CD14-positive monocyte (primary cell): ENCODE results near the gene AFG1L. TPM values are rescaled to one million over a fixed set of nuclear protein-coding genes. Genes with fewer than 3 reads are reported as not detected.
"Not testable (repeated sequence)": the region's sequence is repeated elsewhere in the genome, so short reads cannot be mapped to it uniquely, and the experiment has no call there.

Source experiments
- DNase-seq, 3 donors: peaks; one replicate each; pipeline ENCODE4 v3.0.0-alpha.2; 2011 to 2022
- H2AFZ ChIP-seq: 2 replicates; pipeline ENCODE4 v1.6.0; 2012; ENCODE audit warnings: mild to moderate bottlenecking, low read depth, low read length, inconsistent platforms; ENCODE audit not compliant: insufficient read depth, poor library complexity, severe bottlenecking
- H3K27ac ChIP-seq, 2 donors: 1 replicate in 1 of 2; 2 replicates in 1 of 2; pipeline ENCODE4 v1.5.1; 2012 to 2013; ENCODE audit warnings: low read length in 2 of 2, control low read depth in 1 of 2, inconsistent platforms in 1 of 2, low read depth in 1 of 2, mild to moderate bottlenecking in 1 of 2
- H3K27me3 ChIP-seq, 2 donors: one replicate each; pipeline versions ENCODE4 v1.6.0 to v1.6.1; 2011 to 2013; ENCODE audit warnings: low read length in 2 of 2; ENCODE audit not compliant: control insufficient read depth in 2 of 2, insufficient read depth in 2 of 2
- H3K36me3 ChIP-seq, 2 donors: replicated peaks in 1 of 2; 1 replicate in 1 of 2; 2 replicates in 1 of 2; pipeline versions ENCODE4 v1.5.1 to v1.6.1; 2012 to 2013; ENCODE audit warnings: low read length in 2 of 2, control low read depth in 1 of 2, inconsistent platforms in 1 of 2, mild to moderate bottlenecking in 1 of 2; ENCODE audit not compliant: insufficient read depth in 2 of 2, control insufficient read depth in 1 of 2
- H3K4me1 ChIP-seq, 2 donors: 1 replicate in 1 of 2; 2 replicates in 1 of 2; pipeline versions ENCODE4 v1.5.1 to v1.6.1; 2012 to 2013; ENCODE audit warnings: low read length in 2 of 2, control low read depth in 1 of 2, inconsistent platforms in 1 of 2, mild to moderate bottlenecking in 1 of 2, moderate library complexity in 1 of 2; ENCODE audit not compliant: insufficient read depth in 2 of 2, control insufficient read depth in 1 of 2
- H3K4me2 ChIP-seq: replicated peaks from 2 replicates; pipeline ENCODE3; 2012; ENCODE audit warnings: low read length, moderate library complexity, mild to moderate bottlenecking; ENCODE audit not compliant: poor library complexity, severe bottlenecking; ENCODE audit errors: extremely low read depth
- H3K4me3 ChIP-seq, 3 experiments: fragments of 200-600 bp in 1 of 3; sonication (generic) in 1 of 3; replicated peaks in 1 of 3; 1 replicate in 2 of 3; 2 replicates in 1 of 3; pipeline ENCODE4 v1.5.1; 2011 to 2013; ENCODE audit warnings: low read length in 3 of 3, mild to moderate bottlenecking in 3 of 3, control low read depth in 2 of 3, low read depth in 2 of 3, inconsistent platforms in 1 of 3, moderate library complexity in 1 of 3
- H3K79me2 ChIP-seq: 2 replicates; pipeline ENCODE4 v1.6.0; 2012; ENCODE audit warnings: mild to moderate bottlenecking, control low read depth, inconsistent platforms, low read length, moderate library complexity; ENCODE audit not compliant: insufficient read depth
- H3K9ac ChIP-seq: 2 replicates; pipeline ENCODE4 v1.6.0; 2017; ENCODE audit warnings: low read length, mild to moderate bottlenecking; ENCODE audit not compliant: insufficient read depth, poor library complexity, severe bottlenecking
- H3K9me3 ChIP-seq, 2 donors: replicated peaks in 1 of 2; 1 replicate in 1 of 2; 2 replicates in 1 of 2; pipeline versions ENCODE4 v1.5.1 to v1.6.1; 2012 to 2013; ENCODE audit warnings: low read length in 2 of 2, control low read depth in 1 of 2; ENCODE audit not compliant: control insufficient read depth in 1 of 2, insufficient read depth in 1 of 2
- H4K20me1 ChIP-seq: 2 replicates; pipeline ENCODE4 v1.6.0; 2012; ENCODE audit warnings: mild to moderate bottlenecking, low read length, control low read depth, moderate library complexity; ENCODE audit not compliant: insufficient read depth
- H3K27ac Mint-ChIP-seq, 7 donors: one replicate each; pipeline ENCODE4 v1.8.0; 2020; ENCODE audit warnings: mild to moderate bottlenecking in 7 of 7, mixed read lengths in 7 of 7, moderate library complexity in 6 of 7, inconsistent platforms in 2 of 7
- H3K27me3 Mint-ChIP-seq, 3 donors: one replicate each; pipeline ENCODE4 v1.8.0; 2021 to 2022; ENCODE audit warnings: low read depth in 3 of 3, mild to moderate bottlenecking in 3 of 3, mixed read lengths in 3 of 3, moderate library complexity in 3 of 3, inconsistent platforms in 1 of 3
- H3K36me3 Mint-ChIP-seq, 2 donors: one replicate each; pipeline ENCODE4 v1.8.0; 2020; ENCODE audit warnings: mixed read lengths in 2 of 2, inconsistent platforms in 1 of 2, mild to moderate bottlenecking in 1 of 2
- H3K4me1 Mint-ChIP-seq: one replicate; pipeline ENCODE4 v1.8.0; 2020; ENCODE audit warnings: mild to moderate bottlenecking, mixed read lengths
- H3K4me3 Mint-ChIP-seq, 2 donors: one replicate each; pipeline ENCODE4 v1.8.0; 2020; ENCODE audit warnings: mild to moderate bottlenecking in 2 of 2, mixed read lengths in 2 of 2, moderate library complexity in 1 of 2
- H3K9me3 Mint-ChIP-seq, 7 donors: one replicate each; pipeline ENCODE4 v1.8.0; 2020 to 2022; ENCODE audit warnings: mixed read lengths in 7 of 7, mild to moderate bottlenecking in 6 of 7, moderate library complexity in 6 of 7, inconsistent platforms in 2 of 7
- WGBS: methylation state at CpG from one replicate; pipeline ENCODE4 v1.1.5; 2013; ENCODE audit warnings: missing lambda C conversion rate; ENCODE audit not compliant: insufficient coverage; 5-methylcytosine and 5-hydroxymethylcytosine counted together
- intact Hi-C, 2 donors: fragments of 100-400 bp; cut with micrococcal nuclease; formaldehyde crosslinking; loops; one replicate each; pipeline versions ENCODE4 v1.15.0 to v1.15.1; 2023
- polyA plus RNA-seq, 3 donors: library from polyadenylated mRNA; depleted of rRNA in 1 of 3; unstranded in 2 of 3; stranded (reverse) in 1 of 3; fragments of 300-500 nt in 2 of 3; fragments of >200 nt in 1 of 3; fragmentation: Illumina TruSeq in 2 of 3; gene quantifications; 1 replicate in 2 of 3; 2 replicates in 1 of 3; pipeline ENCODE4 v1.2.3, GENCODE V29; 2012 to 2021
- TF ChIP-seq, protein P1 (sequence below): fragments of 200-600 bp; IDR thresholded peaks from one replicate; pipeline ENCODE4 v1.8.0; 2022; ENCODE audit warnings: antibody characterized with exemption, mild to moderate bottlenecking

AFG1L gene
- polyA plus RNA-seq, 3 donors: 0.95 to 2.8 (median 2.7) TPM

DNA sequence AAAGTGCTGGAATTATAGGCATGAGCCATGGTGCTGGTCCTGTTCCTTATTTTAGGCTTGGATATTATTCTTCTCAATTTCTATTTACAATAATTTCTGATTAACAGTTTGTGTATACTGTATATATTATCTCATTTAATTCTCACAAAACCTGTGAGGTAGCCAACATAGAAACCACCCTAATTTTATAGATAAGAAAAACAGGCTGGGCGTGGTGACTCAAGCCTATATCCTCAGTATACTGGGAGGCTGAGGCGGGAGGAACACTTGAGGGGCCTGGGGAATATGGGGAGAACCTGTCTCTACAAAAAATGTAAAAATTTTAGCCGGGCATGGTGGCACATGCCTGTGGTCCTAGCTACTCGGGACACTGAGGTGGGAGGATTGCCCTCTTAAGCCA, 3.8 kb upstream of the AFG1L start:
- Histone ChIP-seq H3K36me3 (no peaks in the 10 kb centered on the region), H3K27me3 (no peaks in the 10 kb centered on the region), H3K4me2 (no peak overlapping the region), H2AFZ (no peak overlapping the region), H3K79me2 (peaks cover 8% of the 10 kb centered on the region), H4K20me1 (no peaks in the 10 kb centered on the region), H3K9me3 (no peaks in the 10 kb centered on the region), H3K4me1 (peaks cover 12 to 17% of the 10 kb centered on the region in 2 donors), H3K27ac (no peak overlapping the region), H3K4me3 (no peak overlapping the region), H3K9ac (no peak overlapping the region)
- TF ChIP-seq, protein P1, sequence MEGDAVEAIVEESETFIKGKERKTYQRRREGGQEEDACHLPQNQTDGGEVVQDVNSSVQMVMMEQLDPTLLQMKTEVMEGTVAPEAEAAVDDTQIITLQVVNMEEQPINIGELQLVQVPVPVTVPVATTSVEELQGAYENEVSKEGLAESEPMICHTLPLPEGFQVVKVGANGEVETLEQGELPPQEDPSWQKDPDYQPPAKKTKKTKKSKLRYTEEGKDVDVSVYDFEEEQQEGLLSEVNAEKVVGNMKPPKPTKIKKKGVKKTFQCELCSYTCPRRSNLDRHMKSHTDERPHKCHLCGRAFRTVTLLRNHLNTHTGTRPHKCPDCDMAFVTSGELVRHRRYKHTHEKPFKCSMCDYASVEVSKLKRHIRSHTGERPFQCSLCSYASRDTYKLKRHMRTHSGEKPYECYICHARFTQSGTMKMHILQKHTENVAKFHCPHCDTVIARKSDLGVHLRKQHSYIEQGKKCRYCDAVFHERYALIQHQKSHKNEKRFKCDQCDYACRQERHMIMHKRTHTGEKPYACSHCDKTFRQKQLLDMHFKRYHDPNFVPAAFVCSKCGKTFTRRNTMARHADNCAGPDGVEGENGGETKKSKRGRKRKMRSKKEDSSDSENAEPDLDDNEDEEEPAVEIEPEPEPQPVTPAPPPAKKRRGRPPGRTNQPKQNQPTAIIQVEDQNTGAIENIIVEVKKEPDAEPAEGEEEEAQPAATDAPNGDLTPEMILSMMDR: no peak
- H3K36me3 Mint-ChIP-seq: no peaks in the 10 kb centered on the region
- H3K4me1 Mint-ChIP-seq: peaks cover 21% of the 10 kb centered on the region
- no peak overlapping the region for H3K27ac Mint-ChIP-seq
- peaks cover 0 to 2% (median 0%) of the 10 kb centered on the region in 3 donors for H3K27me3 Mint-ChIP-seq
- no peak for DNase-seq
- intact Hi-C loops: no loop called here
- H3K4me3 Mint-ChIP-seq: no peak overlapping the region
- peaks cover 0 to 3% (median 0%) of the 10 kb centered on the region in 7 donors for H3K9me3 Mint-ChIP-seq
- WGBS: 100% methylated on average over 3 of the region's 4 CpGs

DNA sequence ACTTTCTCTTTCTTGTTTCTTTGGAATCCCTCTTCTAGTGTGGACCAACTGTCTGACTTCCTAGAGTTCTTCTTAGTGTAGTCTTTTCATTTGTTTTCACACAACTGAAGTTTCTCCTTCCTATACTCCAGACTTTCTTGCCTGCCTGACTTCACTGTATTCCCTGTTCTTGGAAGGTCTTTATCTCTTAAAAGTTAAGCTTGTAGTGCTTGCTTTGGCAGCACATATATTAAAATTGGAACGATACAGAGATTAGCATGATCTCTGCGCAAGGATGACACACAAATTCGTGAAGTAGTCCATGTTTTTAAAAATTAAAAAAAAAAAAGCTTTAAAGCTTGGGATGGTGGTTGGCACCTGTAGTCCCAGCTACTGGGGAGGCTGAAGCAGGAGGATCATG, 2.3 kb upstream of the AFG1L start:
- H3K9me3 Mint-ChIP-seq, H3K4me3 Mint-ChIP-seq, H3K4me3 ChIP-seq, H3K27ac ChIP-seq, H3K9me3 ChIP-seq, H3K27ac Mint-ChIP-seq, H4K20me1 ChIP-seq, H3K36me3 ChIP-seq, intact Hi-C loops, H3K36me3 Mint-ChIP-seq, H3K4me2 ChIP-seq, H3K27me3 Mint-ChIP-seq, H3K27me3 ChIP-seq, DNase-seq, H2AFZ ChIP-seq, H3K9ac ChIP-seq: not testable (repeated sequence)
- peaks cover 21% of the 10 kb centered on the region for H3K4me1 Mint-ChIP-seq
- no CpG with 5 or more reads among the region's 3 CpGs for WGBS
- Histone ChIP-seq H3K79me2 (peaks cover 19% of the 10 kb centered on the region), H3K4me1 (peaks cover 12 to 17% of the 10 kb centered on the region in 2 donors)
